KMS-11 (cell line): ENCODE measurements around the gene PDZD2.

ENCODE experiments used
- H2AFZ ChIP-seq: fragments of 200-600 bp; sonication (generic); 2 replicates; pipeline ENCODE4 v1.6.1; 2016; ENCODE audit warnings: antibody characterized with exemption, mixed run types, low read depth
- H3K27ac ChIP-seq: fragments of 200-600 bp; sonication (generic); 2 replicates; pipeline ENCODE4 v1.6.1; 2016; ENCODE audit warnings: mild to moderate bottlenecking, mixed run types
- H3K27me3 ChIP-seq: fragments of 200-600 bp; sonication (generic); 2 replicates; pipeline ENCODE4 v1.6.1; 2017; ENCODE audit warnings: mild to moderate bottlenecking, low read depth, mixed run types, moderate library complexity; ENCODE audit not compliant: insufficient read depth
- H3K36me3 ChIP-seq: fragments of 200-600 bp; sonication (generic); 2 replicates; pipeline ENCODE4 v1.6.1; 2017; ENCODE audit warnings: mild to moderate bottlenecking, mixed run types; ENCODE audit not compliant: insufficient read depth
- H3K4me1 ChIP-seq: fragments of 200-600 bp; sonication (generic); 2 replicates; pipeline ENCODE4 v1.6.1; 2016; ENCODE audit warnings: mild to moderate bottlenecking, low read depth, mixed run types; ENCODE audit not compliant: poor library complexity, severe bottlenecking
- H3K4me2 ChIP-seq: fragments of 200-600 bp; sonication (generic); 2 replicates; pipeline ENCODE4 v1.7.0; 2016; ENCODE audit warnings: mild to moderate bottlenecking, mixed run types
- H3K4me3 ChIP-seq: fragments of 200-600 bp; sonication (generic); IDR thresholded peaks from 2 replicates; pipeline ENCODE4 v1.6.1; 2017; ENCODE audit warnings: low read depth, low read length, mixed read lengths; ENCODE audit not compliant: insufficient read depth
- H3K79me2 ChIP-seq: fragments of 200-600 bp; sonication (generic); 2 replicates; pipeline ENCODE4 v1.6.1; 2016; ENCODE audit warnings: low read depth, mixed run types; ENCODE audit not compliant: insufficient read depth
- H3K9ac ChIP-seq: fragments of 200-600 bp; sonication (generic); 2 replicates; pipeline ENCODE4 v1.6.1; 2016; ENCODE audit warnings: mild to moderate bottlenecking, mixed run types
- H4K20me1 ChIP-seq: fragments of 200-600 bp; sonication (generic); 2 replicates; pipeline ENCODE4 v1.6.1; 2016; ENCODE audit warnings: mild to moderate bottlenecking, mixed run types; ENCODE audit not compliant: insufficient read depth
- TF ChIP-seq, protein P1 (sequence below): fragments of 200-600 bp; sonication (generic); conservative IDR thresholded peaks from 2 replicates; pipeline ENCODE4 v1.6.1; 2017; ENCODE audit warnings: low read depth, mild to moderate bottlenecking, antibody characterized with exemption, low read length, moderate library complexity, mixed read lengths

Gene PDZD2

GRCh38 chr5:32042551-32042961, 403.6 kb downstream of the PDZD2 start:
- Histone ChIP-seq H3K4me2 (no peak overlapping the region), H3K36me3 (no peaks in the 10 kb centered on the region), H3K9ac (no peak overlapping the region), H3K4me1 (no peaks in the 10 kb centered on the region), H3K27ac (no peak overlapping the region), H3K79me2 (no peaks in the 10 kb centered on the region), H3K4me3 (no peak overlapping the region), H4K20me1 (no peaks in the 10 kb centered on the region), H2AFZ (no peak overlapping the region), H3K27me3 (no peaks in the 10 kb centered on the region)
- TF ChIP-seq, protein P1, sequence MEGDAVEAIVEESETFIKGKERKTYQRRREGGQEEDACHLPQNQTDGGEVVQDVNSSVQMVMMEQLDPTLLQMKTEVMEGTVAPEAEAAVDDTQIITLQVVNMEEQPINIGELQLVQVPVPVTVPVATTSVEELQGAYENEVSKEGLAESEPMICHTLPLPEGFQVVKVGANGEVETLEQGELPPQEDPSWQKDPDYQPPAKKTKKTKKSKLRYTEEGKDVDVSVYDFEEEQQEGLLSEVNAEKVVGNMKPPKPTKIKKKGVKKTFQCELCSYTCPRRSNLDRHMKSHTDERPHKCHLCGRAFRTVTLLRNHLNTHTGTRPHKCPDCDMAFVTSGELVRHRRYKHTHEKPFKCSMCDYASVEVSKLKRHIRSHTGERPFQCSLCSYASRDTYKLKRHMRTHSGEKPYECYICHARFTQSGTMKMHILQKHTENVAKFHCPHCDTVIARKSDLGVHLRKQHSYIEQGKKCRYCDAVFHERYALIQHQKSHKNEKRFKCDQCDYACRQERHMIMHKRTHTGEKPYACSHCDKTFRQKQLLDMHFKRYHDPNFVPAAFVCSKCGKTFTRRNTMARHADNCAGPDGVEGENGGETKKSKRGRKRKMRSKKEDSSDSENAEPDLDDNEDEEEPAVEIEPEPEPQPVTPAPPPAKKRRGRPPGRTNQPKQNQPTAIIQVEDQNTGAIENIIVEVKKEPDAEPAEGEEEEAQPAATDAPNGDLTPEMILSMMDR, result no peak

GRCh38 chr5:32043105-32043504, 404.2 kb downstream of the PDZD2 start:
- no peaks in the 10 kb centered on the region for H3K27me3 ChIP-seq
- no peaks in the 10 kb centered on the region for H4K20me1 ChIP-seq
- no peak overlapping the region for H3K4me3 ChIP-seq
- no peak overlapping the region for H3K4me2 ChIP-seq
- H3K36me3 ChIP-seq, result no peaks in the 10 kb centered on the region
- no peak overlapping the region for H3K9ac ChIP-seq
- no peaks in the 10 kb centered on the region for H3K4me1 ChIP-seq
- no peak overlapping the region for H2AFZ ChIP-seq
- TF ChIP-seq, protein P1, result no peak
- no peak overlapping the region for H3K27ac ChIP-seq
- H3K79me2 ChIP-seq, result no peaks in the 10 kb centered on the region

GRCh38 chr5:32044434-32044833, 405.5 kb downstream of the PDZD2 start:
- no peaks in the 10 kb centered on the region for H4K20me1 ChIP-seq
- no peak overlapping the region for H3K9ac ChIP-seq
- TF ChIP-seq, protein P1, result no peak
- no peaks in the 10 kb centered on the region for H3K79me2 ChIP-seq
- no peak overlapping the region for H3K27ac ChIP-seq
- no peaks in the 10 kb centered on the region for H3K4me1 ChIP-seq
- no peaks in the 10 kb centered on the region for H3K36me3 ChIP-seq
- no peak overlapping the region for H3K4me3 ChIP-seq
- no peak overlapping the region for H2AFZ ChIP-seq
- no peaks in the 10 kb centered on the region for H3K27me3 ChIP-seq
- H3K4me2 ChIP-seq, result no peak overlapping the region

GRCh38 chr5:32044939-32045338, 406.0 kb downstream of the PDZD2 start:
- H3K27ac ChIP-seq, result no peak overlapping the region
- no peak overlapping the region for H3K9ac ChIP-seq
- H3K4me1 ChIP-seq, result no peaks in the 10 kb centered on the region
- H3K4me2 ChIP-seq, result no peak overlapping the region
- H3K27me3 ChIP-seq, result no peaks in the 10 kb centered on the region
- H2AFZ ChIP-seq, result no peak overlapping the region
- no peak overlapping the region for H3K4me3 ChIP-seq
- no peaks in the 10 kb centered on the region for H3K36me3 ChIP-seq
- no peaks in the 10 kb centered on the region for H4K20me1 ChIP-seq
- H3K79me2 ChIP-seq, result no peaks in the 10 kb centered on the region
- TF ChIP-seq, protein P1, result no peak
